MM.1S (cell line): ENCODE measurements around the gene IL4.

Experiments used
- DNase-seq: peaks from one replicate; pipeline ENCODE4 v3.0.0-alpha.2; 2015
- H2AFZ ChIP-seq: fragments of 300-600 bp; sonication (generic); 2 replicates; pipeline ENCODE4 v1.6.0; 2016; ENCODE audit warnings: antibody characterized with exemption, low read length
- H3F3A ChIP-seq: fragments of 300-600 bp; sonication (generic); 2 replicates; pipeline ENCODE4 v1.6.1; 2016; ENCODE audit warnings: mild to moderate bottlenecking, antibody characterized with exemption, low read length, moderate library complexity, mixed read lengths; ENCODE audit not compliant: insufficient read depth
- H3K27ac ChIP-seq: fragments of 300-600 bp; sonication (generic); 2 replicates; pipeline ENCODE4 v1.5.1; 2016; ENCODE audit warnings: mild to moderate bottlenecking, low read length
- H3K27me3 ChIP-seq: fragments of 300-600 bp; sonication (generic); replicated peaks from 2 replicates; pipeline ENCODE4 v1.6.0; 2016; ENCODE audit warnings: low read length; ENCODE audit not compliant: insufficient read depth
- H3K36me3 ChIP-seq: fragments of 300-600 bp; sonication (generic); replicated peaks from 2 replicates; pipeline ENCODE4 v1.6.1; 2016; ENCODE audit warnings: mild to moderate bottlenecking, low read length, mixed read lengths; ENCODE audit not compliant: insufficient read depth
- H3K4me1 ChIP-seq: fragments of 300-600 bp; sonication (generic); 2 replicates; pipeline ENCODE4 v1.6.1; 2016; ENCODE audit warnings: low read length, mixed read lengths
- H3K4me2 ChIP-seq: fragments of 300-600 bp; sonication (generic); 2 replicates; pipeline ENCODE4 v1.6.0; 2016; ENCODE audit warnings: low read depth, low read length
- H3K4me3 ChIP-seq: fragments of 300-600 bp; sonication (generic); 2 replicates; pipeline ENCODE4 v1.5.1; 2016; ENCODE audit warnings: low read length, mixed read lengths
- H3K79me2 ChIP-seq: fragments of 300-600 bp; sonication (generic); 2 replicates; pipeline ENCODE4 v1.6.1; 2016; ENCODE audit warnings: mixed run types, low read length, mixed read lengths
- H3K9ac ChIP-seq: fragments of 300-600 bp; sonication (generic); 2 replicates; pipeline ENCODE4 v1.6.1; 2016; ENCODE audit warnings: low read length, mixed read lengths
- H3K9me2 ChIP-seq: fragments of 300-600 bp; sonication (generic); replicated peaks from 2 replicates; pipeline ENCODE4 v1.6.1; 2016; ENCODE audit warnings: mild to moderate bottlenecking, low read length, mixed read lengths; ENCODE audit not compliant: insufficient read depth
- H3K9me3 ChIP-seq: fragments of 300-600 bp; sonication (generic); replicated peaks from 2 replicates; pipeline ENCODE4 v1.6.1; 2016; ENCODE audit warnings: mild to moderate bottlenecking, low read length, mixed read lengths; ENCODE audit not compliant: insufficient read depth
- H4K20me1 ChIP-seq: fragments of 300-600 bp; sonication (generic); 2 replicates; pipeline ENCODE4 v1.6.1; 2016; ENCODE audit warnings: mild to moderate bottlenecking, low read length, moderate library complexity, mixed read lengths; ENCODE audit not compliant: insufficient read depth
- EZH2 ChIP-seq: fragments of 300-600 bp; sonication (generic); optimal IDR thresholded peaks from 2 replicates; pipeline ENCODE3; 2017; ENCODE audit warnings: low read depth, mild to moderate bottlenecking, antibody characterized with exemption, low read length, mixed read lengths
- EZH2phosphoT487 ChIP-seq: fragments of 300-600 bp; sonication (generic); IDR thresholded peaks from 2 replicates; pipeline ENCODE4 v1.6.1; 2018; ENCODE audit warnings: antibody characterized with exemption, low read length
- TF ChIP-seq, protein P1 (sequence below): fragments of 300-600 bp; sonication (generic); IDR thresholded peaks from 2 replicates; pipeline ENCODE4 v1.5.1; 2016; ENCODE audit warnings: antibody characterized with exemption, low read length, mixed read lengths

Gene IL4

GRCh38 chr5:132658381-132659302, 15.1 kb upstream of the IL4 start:
- H3K79me2 ChIP-seq, result no peaks in the 10 kb centered on the region
- no peak overlapping the region for H3K9ac ChIP-seq
- H3K9me3 ChIP-seq, result no peaks in the 10 kb centered on the region
- no peaks in the 10 kb centered on the region for H4K20me1 ChIP-seq
- H3K36me3 ChIP-seq, result no peaks in the 10 kb centered on the region
- H3K9me2 ChIP-seq, result no peaks in the 10 kb centered on the region
- H2AFZ ChIP-seq, result no peak overlapping the region
- H3K4me2 ChIP-seq, result no peak overlapping the region
- H3K27me3 ChIP-seq, result no peaks in the 10 kb centered on the region
- TF ChIP-seq EZH2 (no peak), EZH2phosphoT487 (no peak)
- TF ChIP-seq, protein P1, sequence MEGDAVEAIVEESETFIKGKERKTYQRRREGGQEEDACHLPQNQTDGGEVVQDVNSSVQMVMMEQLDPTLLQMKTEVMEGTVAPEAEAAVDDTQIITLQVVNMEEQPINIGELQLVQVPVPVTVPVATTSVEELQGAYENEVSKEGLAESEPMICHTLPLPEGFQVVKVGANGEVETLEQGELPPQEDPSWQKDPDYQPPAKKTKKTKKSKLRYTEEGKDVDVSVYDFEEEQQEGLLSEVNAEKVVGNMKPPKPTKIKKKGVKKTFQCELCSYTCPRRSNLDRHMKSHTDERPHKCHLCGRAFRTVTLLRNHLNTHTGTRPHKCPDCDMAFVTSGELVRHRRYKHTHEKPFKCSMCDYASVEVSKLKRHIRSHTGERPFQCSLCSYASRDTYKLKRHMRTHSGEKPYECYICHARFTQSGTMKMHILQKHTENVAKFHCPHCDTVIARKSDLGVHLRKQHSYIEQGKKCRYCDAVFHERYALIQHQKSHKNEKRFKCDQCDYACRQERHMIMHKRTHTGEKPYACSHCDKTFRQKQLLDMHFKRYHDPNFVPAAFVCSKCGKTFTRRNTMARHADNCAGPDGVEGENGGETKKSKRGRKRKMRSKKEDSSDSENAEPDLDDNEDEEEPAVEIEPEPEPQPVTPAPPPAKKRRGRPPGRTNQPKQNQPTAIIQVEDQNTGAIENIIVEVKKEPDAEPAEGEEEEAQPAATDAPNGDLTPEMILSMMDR, result no peak
- DNase-seq, result no peak
- H3K27ac ChIP-seq, result no peak overlapping the region
- H3K4me3 ChIP-seq, result no peak overlapping the region
- H3F3A ChIP-seq, result no peaks in the 10 kb centered on the region
- peaks cover 6% of the 10 kb centered on the region for H3K4me1 ChIP-seq

- Histone ChIP-seq H3K4me2 (no peak overlapping the region), H3K9me2 (no peaks in the 10 kb centered on the region), H3K79me2 (no peaks in the 10 kb centered on the region), H3K4me1 (peaks cover 6% of the 10 kb centered on the region), H3K27ac (no peak overlapping the region), H3K9ac (no peak overlapping the region), H3K4me3 (no peak overlapping the region), H3K36me3 (no peaks in the 10 kb centered on the region), H2AFZ (no peak overlapping the region), H3K27me3 (no peaks in the 10 kb centered on the region), H3F3A (no peaks in the 10 kb centered on the region), H3K9me3 (no peaks in the 10 kb centered on the region), H4K20me1 (no peaks in the 10 kb centered on the region)
- TF ChIP-seq, protein P1, result no peak
- no peak for TF ChIP-seq EZH2phosphoT487
- no peak for TF ChIP-seq EZH2
- no peak for DNase-seq
Observed at GRCh38 chr5:132659598-132660493, 13.9 kb upstream of the IL4 start.

DNA sequence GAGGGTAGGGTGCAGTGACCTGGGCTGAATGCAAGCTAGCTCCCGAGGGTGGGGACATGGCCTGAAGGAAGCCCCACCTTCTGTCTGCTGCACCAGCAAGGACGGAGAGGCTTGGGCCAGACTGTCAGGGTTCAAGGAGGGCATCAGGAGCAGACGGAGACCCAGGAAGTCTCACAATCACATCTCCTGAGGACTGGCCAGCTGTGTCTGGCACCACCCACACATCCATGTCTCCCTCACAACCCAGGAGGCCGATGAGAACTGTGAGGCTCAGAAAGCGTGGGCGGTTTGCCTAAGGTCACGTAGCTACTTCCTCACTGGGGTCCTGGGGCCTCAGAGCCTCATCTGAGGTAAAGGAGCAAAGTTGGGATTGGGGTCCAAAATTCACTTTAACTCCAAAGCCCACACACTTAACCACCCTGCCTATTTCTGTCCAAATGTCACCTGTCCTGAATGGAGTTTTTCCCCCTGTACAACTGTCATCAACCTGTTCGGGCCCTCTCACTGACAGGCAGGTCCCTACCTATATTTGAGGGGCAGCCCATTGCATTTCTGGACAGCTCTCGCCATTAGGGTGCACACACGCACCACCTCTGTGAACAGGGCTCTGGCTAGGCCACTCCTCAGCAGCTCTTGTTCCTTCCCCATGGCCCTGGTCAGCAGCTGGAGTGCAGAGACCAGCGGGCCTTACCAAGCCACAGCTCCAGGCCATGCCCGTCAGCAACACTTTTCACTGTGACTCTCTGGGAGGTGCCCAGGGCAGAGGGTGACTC, 12.4 kb upstream of the IL4 start:
- Histone ChIP-seq H3K9me2 (no peaks in the 10 kb centered on the region), H3F3A (no peaks in the 10 kb centered on the region), H3K4me2 (no peak overlapping the region), H3K9me3 (no peaks in the 10 kb centered on the region), H2AFZ (no peak overlapping the region), H3K9ac (no peak overlapping the region), H3K36me3 (no peaks in the 10 kb centered on the region), H3K27ac (no peak overlapping the region), H4K20me1 (no peaks in the 10 kb centered on the region), H3K79me2 (no peaks in the 10 kb centered on the region), H3K4me3 (no peak overlapping the region), H3K27me3 (no peaks in the 10 kb centered on the region), H3K4me1 (peaks cover 6% of the 10 kb centered on the region)
- no peak for TF ChIP-seq EZH2
- TF ChIP-seq, protein P1, result no peak
- no peak for TF ChIP-seq EZH2phosphoT487
- no peak for DNase-seq
